ENCODE results near the gene LAMB4.

Gene LAMB4

DNA sequence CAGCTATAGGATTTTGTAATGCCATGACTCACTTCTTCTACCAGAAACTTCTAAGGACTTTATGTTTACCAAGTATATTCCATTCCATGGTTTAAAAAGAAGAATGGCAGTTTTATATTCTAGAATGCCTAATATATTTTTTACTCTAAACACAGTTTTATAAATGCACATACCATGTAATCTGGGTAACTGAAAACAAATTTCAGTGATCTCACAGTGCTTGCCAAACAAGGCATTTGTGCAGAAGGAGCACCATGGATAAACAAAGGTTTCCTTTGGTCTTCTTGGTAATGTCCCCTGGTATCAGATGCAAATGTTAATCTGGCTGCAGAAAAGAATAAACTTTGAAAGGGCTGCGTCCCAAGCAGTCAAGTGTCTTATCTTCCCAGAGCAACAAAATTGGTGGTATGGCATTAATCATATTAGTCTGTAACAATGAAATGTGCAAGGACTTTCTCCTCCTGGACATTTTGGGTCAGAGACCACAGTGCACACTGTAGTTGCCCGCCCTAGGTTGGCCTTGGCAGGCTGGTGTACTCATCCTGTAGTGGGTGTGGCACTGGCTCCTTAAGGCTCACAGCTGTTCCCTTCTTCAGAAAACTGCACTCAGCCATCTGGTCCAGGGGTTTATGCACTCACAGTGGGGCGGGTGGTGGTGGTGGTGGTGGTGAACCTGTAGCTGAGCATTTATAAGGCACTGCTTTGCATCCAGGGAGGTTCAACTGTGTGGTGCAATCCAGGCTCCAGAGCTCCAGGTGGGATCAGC, 56.7 kb downstream of the LAMB4 start:
- no peak for DNase-seq

DNA sequence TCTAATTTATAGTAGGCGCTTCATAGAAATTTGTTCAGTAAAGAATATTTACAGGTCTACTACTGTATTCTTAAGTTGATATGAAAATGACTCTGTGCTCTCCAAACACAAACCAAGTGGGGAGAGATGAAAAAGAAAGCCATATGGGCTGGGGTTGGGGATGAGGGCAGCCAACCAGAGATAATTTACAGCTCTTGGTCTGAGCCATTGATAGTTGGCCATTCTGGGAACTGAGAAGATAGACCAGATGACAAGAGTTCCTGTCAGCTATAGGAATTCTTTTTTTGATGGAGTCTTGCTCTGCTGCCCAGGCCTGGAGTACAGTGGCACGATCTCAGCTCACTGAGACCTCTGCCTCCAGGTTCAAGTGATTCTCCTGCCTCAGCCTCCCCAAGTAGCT, 57.4 kb downstream of the LAMB4 start:
- DNase-seq, result no peak

DNA sequence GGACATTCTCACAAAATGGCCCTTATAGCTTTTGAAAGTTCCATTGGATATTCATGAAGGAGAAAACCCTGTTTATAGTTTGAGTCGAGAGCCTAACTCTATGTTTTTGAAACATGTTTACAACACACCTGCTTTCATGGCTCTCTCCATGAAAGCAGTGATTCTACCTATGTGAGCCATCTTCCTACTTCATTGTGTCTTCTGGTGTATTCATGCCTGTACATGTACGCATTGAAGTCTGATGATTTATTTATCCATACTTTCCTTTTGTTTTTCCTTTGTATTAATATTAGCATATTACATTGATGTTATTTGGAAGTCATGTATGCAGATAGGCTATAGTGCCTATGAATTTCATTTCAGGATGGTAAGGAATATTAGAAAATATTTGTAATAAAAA, 58.0 kb downstream of the LAMB4 start:
- no peak for DNase-seq

DNA sequence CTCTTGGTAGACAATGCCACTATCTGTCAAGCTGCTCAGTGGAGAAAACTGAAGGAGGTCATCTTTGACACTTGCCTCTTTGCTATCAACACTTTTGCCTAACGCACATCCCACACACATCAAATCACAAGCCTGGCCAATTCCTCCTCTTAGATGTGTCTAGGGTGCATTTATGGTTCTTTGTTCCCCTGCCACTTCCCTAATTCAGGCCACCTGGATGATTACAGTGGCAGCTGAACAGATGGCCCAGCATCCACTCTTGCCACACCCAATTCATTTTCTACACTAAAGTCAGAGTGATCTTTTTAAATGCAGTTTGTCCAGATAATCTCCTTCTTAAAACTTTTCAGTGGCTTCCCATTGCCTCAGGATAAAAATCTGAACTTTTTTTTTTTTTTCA, 58.6 kb downstream of the LAMB4 start:
- DNase-seq, result no peak

DNA sequence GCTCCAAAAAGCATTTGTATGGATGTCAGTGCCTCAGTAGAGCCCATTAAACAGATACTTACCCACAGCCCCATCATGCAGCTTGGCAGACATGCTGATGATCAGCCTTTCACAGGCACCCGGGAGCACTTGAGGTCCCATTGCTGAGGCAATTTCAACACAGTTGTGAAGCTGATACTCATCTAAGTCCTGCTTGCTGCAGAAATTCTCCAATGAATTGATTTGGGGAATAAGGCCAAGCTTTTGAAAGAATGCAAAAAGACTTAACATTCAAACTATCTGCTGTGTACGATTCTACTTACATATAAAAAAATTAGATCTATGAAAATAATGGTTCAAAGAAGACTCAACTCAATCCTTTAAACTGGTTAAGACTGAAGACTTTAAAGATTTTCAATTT, 60.5 kb downstream of the LAMB4 start:
- DNase-seq, result no peak

DNA sequence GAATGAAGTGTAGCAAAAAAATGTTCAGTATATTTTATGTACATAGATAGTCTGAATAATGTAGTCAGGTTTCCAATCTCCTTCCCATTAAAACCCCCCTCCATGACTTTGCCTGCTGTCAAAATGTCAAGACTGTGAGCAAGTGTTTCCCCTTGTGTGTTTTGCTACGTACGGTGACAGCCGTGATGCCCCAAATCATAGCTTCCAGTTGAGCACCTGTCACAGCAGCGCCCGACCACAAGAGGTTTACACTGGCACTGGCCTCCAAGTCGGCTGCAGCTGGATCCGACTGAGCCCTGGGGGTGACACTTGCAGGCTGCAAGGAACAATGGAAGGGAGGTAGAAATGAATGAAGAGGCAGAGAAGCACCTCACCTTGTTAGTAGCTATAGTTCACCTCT, 62.3 kb downstream of the LAMB4 start:
- DNase-seq, result no peak

DNA sequence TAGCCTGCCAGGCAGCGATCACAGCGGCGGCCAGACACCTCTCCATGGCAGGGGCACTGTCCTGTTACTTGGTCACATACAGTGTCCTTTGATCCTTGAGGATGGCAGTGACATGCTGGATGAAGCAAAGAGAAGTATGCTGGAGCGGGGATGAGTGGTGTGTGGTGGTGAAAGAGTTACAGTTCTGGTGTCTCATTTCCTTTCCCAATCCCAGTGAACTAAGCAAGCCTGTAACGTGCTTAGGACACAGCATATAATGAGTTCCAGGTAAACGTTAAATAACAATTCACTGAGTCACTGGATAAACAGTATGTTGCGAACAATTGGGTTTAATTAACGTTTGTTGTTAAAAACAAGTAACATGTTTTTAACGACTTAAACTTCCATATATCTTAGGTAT, 63.7 kb downstream of the LAMB4 start:
- no peak for DNase-seq

DNA sequence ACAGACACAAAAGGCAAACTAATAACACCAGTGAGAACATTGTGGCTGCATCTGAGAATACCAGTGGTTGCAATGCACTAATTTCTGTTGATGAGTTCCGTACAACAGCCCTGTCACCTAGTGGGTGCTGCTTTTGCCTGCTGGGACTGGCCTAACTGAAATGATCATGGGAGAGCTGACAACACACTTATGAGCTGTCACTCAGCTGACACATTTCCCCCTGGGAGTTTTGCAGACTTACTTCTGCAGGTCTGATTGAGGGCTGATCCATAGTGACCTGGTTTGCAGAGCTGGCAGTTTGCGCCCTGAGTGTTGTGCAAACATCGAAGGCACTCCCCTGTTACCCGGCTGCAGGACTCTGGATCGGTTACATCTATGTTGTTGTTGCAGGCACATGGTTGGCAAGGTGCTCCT, 66.6 kb downstream of the LAMB4 start:
- DNase-seq, result no peak

DNA sequence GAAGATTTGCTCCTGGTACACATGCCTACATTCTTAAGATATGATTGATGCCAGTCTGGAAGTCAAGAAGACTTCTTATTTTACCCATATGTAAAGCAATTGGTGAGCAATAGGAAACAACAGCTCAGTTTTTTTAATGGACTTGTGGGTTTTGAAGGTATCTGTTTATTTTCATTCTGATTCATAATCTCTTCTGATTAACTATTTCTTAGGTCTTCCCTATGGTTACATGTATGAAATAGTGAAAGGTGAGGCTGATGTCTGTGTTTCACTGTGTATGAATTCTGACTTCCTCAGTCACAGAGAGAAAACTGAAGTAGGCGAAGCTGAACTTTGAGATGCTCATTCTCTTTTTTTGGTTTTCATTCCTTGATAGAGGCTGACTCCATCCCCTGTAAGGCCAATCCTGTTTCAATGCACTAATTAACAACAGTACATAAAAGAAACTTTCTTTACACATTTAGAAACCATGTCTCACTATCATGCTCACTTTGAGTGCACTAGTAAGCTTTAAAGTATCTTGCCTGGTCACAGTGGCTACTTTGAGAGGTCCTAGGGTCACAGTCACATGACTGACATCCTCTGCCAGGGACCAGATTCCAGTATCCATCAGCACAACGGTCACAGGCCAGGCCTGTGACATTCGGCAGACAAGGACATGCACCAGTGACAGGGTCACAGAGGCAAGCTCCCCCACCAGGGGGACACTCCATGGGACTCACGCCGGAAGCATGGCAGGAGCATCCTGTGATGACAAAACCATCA, 67.7 kb downstream of the LAMB4 start:
- no peak for DNase-seq

DNA sequence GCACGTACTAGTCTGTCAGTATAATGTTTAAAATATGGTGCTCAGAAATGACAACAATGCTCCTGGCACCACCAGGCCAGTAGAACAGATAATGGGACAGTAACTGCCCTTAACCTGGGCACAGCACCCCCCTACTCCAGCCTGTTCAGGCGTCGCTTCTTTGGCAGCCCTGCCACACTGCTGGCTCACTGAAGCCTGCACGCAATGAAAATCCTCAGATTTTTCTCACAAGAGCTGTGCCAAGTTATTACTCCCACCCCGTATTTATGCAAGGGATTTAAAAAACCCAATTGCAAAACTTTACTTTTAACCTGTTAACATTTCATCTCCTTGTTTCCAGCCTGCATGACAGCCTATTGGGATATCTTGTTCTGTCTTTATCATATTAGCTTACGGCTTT, 70.6 kb downstream of the LAMB4 start:
- no peak for DNase-seq

DNA sequence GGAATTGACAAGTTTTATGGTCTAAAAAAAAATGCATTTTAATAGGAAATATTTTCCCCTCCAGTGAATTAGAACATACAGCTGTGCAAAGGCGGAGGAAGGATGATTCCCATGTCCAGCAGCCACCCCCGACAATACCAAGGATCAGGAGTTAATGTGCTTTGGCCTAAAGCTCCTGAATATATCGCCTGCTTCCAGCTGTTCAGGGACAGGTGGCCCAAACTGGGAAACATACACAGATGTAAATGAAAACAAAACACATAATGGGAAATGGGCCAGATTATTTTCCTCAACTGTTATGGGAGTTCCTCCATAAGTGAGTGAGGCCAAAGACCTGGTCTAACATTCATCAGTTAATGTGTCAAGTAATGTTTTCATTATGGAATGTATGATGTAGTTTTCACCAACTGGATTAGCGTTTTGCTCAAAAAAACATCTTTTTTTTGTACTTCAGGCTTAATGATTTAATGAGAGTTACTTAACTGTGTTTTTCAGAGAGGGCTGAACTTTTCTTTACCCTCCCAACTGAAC, 72.1 kb downstream of the LAMB4 start:
- DNase-seq, result no peak

DNA sequence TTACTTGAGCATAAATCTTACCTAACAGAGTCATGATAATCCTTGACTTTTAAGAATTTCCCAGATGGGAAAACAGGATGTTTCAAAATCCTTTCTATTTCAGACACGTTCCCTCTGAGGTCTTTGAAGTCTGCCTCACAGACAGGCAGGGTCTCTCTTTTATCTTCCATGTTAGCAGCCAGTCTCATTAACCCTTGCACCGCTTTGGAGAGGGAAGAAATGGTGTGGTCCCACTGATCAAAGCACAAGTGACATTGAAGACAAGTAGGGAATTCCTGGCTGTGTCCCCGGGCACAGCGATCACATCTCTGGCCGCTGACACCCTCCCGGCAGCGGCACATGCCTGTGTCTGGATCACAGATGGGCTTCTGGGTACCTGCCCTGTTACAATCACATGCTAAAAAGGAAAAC, 74.5 kb downstream of the LAMB4 start:
- no peak for DNase-seq

DNA sequence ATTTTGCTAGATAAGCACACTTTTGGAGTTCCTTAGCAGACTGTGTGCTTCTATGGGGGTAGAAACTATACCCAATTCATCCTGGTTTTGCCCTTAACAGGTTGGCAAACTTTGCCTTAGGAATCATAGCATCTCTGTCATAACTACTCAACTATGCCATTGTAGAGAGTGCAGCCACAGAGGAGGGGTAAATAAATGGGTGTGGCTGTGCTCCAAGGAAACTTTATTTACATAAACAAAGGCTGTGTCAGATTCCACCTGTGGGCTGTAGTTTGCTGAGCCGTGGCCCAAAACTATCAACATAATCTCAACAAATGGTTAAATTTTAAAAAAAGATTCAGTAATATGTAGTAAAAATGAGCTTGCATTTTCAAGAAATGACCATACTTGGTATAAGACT, 75.6 kb downstream of the LAMB4 start:
- DNase-seq, result no peak

DNA sequence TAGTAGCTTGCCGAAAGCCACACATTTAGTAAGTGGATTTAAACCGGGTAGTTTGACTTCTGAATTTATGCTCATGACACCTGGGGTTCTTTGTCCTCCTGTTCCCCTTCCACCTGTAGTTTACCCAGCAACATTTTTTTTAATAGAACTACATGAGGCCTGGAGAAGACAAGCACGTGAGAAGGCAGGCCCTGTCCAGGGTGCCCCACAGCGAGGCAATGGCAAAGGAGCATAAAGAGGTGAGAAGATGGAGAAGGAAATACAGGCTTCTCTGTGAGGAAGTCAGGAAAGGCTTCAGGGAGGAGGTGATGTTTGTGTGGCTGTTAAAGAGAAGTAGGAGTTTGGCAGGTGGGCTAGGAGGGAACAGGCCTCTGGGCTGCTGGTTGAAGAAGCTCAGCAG, 76.9 kb downstream of the LAMB4 start:
- no peak for DNase-seq

DNA sequence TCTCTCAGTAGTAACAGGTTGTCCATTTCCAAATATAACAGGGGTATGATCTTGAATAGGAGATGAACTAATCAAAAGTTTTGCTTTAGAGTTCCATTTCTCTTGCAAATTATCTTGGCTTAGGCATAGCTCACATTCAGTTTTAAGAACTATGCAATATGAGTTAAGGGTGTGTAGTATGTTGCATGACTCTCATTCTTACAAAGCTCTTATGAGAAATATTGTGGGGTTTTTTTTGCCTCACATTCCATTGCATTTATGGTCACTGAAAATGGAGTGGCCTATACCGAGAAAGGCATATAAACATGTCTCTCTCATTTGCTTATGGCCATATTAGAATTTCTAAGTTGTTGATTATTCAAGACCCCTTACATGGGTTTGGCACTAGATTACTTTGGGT, 78.7 kb downstream of the LAMB4 start:
- no peak for DNase-seq

DNA sequence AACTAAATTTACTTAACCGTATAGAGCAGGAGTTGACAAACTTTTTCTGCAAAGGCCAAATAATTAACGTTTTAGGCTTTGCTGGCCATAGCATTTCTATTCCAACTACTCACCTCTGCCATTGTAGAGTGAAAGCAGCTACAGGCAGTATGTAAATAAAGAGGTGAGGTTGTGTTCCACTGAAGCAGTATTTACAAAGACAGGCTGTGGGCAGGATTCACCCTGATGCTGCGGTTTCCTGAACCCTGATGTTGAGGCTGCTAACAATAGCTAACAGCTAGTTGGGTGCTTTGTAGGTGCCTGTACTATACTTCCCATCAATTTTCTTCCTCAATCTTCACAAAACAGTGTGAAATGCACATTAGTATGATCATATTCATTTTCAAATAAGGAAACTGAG, 80.2 kb downstream of the LAMB4 start:
- no peak for DNase-seq

DNA sequence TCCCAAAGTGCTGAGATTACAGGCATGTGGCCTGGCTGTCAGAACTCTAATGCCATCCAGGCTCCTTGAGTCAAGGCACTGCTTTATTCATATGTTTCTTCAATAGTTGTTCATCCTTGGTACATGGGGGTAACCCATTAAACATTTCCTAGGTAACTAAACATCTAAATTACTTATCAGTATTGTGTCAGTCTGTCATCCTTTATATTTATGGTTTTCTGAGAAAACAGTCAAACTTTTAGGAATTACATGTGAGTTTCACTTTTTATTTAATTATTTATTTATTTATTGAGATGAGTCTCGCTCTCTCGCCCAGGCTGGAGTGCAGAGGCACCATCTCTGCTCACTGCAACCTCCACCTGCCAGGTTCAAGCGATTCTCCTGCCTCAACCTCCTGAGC, 81.7 kb downstream of the LAMB4 start:
- no peak for DNase-seq

DNA sequence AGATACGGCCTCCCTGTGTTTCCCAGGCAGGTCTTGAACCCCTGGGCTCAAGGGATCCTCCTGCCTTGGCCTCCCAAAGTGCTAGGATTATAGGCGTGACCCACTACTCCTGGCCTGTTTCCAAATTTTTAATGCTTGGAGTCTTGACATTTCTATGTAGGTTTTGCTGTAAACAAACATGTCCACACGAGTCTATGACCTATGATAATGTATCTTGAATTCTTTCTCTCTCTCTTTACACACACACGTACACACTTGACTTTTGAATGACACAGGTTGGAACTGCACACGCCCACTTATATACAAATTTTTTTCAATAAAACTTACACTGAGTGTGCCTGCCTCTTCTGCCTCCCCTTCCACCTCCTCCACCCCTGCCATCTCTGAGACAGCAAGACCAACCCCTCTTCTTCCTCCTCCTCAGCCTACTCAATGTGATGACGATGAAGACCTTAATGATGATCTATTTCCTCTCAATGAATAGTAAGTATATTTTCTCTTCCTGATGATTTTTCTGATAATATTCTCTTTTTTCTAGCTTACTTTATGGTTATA, 83.1 kb downstream of the LAMB4 start:
- DNase-seq, result no peak

DNA sequence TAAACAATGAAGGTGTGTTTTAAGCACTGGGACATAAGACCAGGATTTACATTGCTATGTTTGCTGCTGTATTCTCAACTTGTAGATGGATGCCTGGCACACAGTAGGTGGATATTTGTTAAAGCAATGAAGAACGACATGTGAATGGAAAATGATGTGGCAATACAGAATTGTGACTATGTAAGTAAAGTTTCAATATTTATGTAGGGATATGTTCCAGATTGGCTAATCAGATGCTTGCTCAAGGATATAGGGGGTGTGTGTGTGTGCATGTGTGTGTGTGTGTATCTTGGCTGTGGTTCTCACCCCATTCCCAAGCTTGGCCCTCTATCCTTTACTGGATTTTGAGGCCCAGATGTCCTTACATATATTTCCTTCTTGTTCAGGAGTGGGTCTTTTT, 84.5 kb downstream of the LAMB4 start:
- no peak for DNase-seq

DNA sequence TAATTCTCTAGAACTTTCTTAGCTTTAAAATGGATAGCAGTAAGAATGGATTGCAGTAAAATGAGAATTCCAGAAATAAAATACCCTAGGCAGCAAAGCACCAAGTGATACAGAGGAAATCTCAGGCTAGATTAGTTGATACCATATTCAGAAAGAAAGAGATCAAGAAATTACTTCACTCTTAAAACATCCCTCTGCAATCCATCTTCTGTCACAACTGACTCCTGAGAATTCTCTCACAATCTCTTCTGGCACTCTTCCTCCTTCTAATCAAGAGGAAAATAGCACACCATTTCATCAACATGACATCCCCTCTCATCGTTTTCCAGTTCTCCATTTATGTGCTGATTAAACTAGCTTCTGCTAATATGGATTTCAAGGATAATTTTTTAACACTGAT, 85.0 kb downstream of the LAMB4 start:
- no peak for DNase-seq

DNA sequence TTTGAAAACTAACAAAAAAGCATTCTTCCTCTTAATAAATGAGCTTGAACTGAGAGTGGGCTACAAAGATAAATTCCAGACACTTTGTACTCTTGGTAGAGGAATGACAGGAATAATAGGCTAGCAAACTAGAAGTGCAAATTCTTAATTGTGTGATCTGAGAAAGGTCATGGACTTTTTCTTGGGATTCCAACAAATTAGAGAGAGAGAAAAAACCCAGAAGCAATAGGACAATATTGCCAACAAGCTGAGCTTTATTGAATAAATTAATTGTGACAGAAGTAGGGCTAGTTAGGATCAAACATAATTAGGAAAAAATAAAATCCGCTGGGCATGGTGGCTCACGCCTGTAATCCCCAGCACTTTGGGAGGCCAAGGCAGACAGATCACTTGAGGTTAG, 85.8 kb downstream of the LAMB4 start:
- no peak for DNase-seq

DNA sequence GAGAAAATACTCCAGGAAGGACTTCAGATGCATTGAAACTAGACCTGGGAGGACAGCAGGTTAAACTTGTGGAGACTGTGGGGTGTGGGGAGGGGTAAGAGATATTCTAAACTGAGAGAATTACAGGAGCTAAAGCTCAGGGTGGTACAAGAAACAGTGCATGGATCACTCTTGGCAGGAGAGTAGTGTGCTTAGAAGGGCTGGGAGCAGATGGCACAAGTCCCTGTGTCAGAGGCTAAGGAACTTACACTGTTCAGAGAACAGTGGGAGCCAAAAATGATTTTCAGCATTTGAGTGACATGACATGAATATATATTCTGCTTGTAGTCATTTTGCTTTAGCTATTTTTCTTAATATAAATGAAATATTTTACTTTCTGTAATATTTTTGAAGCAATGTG, 91.2 kb downstream of the LAMB4 start:
- DNase-seq, result no peak

DNA sequence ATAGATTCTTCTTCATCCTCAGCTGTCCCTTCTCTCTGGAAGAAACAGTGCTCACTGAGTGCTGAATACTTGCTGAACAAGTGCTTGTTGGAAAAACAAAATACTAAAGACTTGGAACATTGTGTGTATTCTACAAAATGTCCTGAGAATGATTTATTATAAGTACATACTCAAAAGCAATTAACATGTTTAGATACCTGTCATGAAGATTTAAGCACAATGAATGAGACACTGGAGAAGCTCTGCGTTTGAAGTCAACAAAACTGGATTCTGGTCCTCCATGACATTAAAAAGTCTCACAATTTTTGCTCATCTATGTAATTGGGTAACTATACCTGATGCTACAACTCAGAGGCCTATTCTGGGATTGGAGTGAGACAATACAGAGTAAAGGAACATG, 92.4 kb downstream of the LAMB4 start:
- DNase-seq, result no peak

DNA sequence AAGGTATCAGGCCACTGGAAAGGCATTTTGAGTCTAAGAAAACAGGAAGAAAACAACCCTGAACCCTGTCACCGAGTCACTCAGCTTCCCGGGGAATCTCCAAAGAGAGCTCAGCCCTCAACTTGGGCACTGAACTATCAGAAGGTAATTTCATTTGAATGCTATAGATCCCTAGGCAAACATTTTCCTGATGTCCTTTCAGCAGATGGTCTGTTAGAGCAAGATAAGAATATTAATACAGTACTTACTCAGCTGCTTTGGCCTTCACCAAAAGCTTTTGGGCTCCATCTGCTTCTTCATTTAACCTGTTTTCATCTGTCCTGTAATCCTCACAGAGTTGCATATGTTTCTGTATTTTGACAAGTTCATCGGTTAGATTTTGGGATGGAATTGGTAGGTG, 93.0 kb downstream of the LAMB4 start:
- no peak for DNase-seq
